Thoracic aorta (tissue), 2 donors: ENCODE measurements around the gene TSEN34. TPM values are rescaled to one million over a fixed set of nuclear protein-coding genes. Genes with fewer than 3 reads are reported as not detected.

ENCODE experiments used
- ATAC-seq: fragments of 150-250 bp; one replicate; pipeline ENCODE4 v1.8.0; 2017; ENCODE audit warnings: low read depth; ENCODE audit not compliant: insufficient number of reproducible peaks, low FRiP score
- DNase-seq: peaks from one replicate; pipeline ENCODE4 v3.0.0-alpha.2; 2020; ENCODE audit warnings: low spot score
- H3K27ac ChIP-seq, 2 donors: fragments of 200-600 bp; sonication (generic); 1 replicate in 1 of 2; 2 replicates in 1 of 2; pipeline ENCODE4 v1.5.1; 2016; ENCODE audit warnings: mild to moderate bottlenecking in 2 of 2, moderate library complexity in 2 of 2
- H3K27me3 ChIP-seq: fragments of 200-600 bp; sonication (generic); replicated peaks from 2 replicates; pipeline ENCODE4 v1.6.0; 2016; ENCODE audit warnings: mild to moderate bottlenecking; ENCODE audit not compliant: insufficient read depth
- H3K36me3 ChIP-seq: fragments of 200-600 bp; sonication (generic); one replicate; pipeline ENCODE4 v1.5.1; 2016
- H3K4me1 ChIP-seq, 2 donors: fragments of 200-600 bp; sonication (generic); 1 replicate in 1 of 2; 2 replicates in 1 of 2; pipeline versions ENCODE4 v1.5.1 to v1.6.0; 2016; ENCODE audit warnings: low read depth in 2 of 2, mild to moderate bottlenecking in 1 of 2; ENCODE audit not compliant: control insufficient read depth in 1 of 2
- H3K4me3 ChIP-seq: fragments of 200-600 bp; sonication (generic); 2 replicates; pipeline ENCODE4 v1.5.1; 2016; ENCODE audit warnings: mild to moderate bottlenecking
- H3K9me3 ChIP-seq: fragments of 200-600 bp; sonication (generic); 2 replicates; pipeline ENCODE4 v1.5.1; 2016
- total RNA-seq, 2 donors: library from RNA; depleted of rRNA; stranded (reverse); fragments of >200 nt; gene quantifications; one replicate each; pipeline versions ENCODE4 v1.1.0 to v1.2.3, GENCODE V29; 2016
- TF ChIP-seq, protein P1 (sequence below): fragments of 200-600 bp; sonication (generic); IDR thresholded peaks from one replicate; pipeline ENCODE4 v1.5.1; 2019; ENCODE audit warnings: antibody characterized with exemption

Gene TSEN34
- total RNA-seq, 2 donors from 2014 or later, result 38.5 to 60.7 TPM

DNA sequence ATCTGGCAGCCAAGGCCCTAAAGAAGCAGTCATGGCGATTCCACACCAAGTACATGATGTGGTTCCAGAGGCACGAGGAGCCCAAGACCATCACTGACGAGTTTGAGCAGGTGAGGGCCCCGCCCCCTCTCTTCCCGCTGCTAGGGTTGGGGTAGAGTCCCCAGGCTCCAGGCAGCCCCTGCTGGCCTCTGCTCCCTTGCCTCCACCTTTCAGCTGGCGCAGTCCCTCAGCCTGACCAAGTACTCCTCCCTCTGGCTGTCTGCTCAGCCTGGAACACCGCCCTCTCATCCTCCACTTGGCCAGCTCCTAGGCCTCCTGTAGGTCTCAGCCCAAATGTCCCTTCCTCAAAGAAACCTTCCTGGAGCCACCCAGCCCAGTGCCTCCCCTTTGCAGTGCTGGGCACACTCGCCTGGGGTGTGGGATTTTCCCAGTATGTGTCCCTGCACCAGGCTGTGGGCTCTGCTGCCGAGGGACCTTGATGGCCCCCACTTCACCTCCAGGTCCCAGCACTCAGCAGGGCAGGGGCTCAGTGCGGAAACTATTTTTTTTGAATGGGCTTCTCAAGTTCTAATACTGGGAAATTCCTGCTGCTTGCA lies 37.3 kb upstream of the TSEN34 start:
- Histone ChIP-seq H3K27me3 (no peaks in the 10 kb centered on the region), H3K27ac (no peak overlapping the region), H3K4me1 (peaks cover 6 to 8% of the 10 kb centered on the region in 2 donors), H3K9me3 (no peaks in the 10 kb centered on the region), H3K36me3 (peaks cover 74% of the 10 kb centered on the region), H3K4me3 (no peak overlapping the region)
- DNase-seq, result no peak
- TF ChIP-seq, protein P1, sequence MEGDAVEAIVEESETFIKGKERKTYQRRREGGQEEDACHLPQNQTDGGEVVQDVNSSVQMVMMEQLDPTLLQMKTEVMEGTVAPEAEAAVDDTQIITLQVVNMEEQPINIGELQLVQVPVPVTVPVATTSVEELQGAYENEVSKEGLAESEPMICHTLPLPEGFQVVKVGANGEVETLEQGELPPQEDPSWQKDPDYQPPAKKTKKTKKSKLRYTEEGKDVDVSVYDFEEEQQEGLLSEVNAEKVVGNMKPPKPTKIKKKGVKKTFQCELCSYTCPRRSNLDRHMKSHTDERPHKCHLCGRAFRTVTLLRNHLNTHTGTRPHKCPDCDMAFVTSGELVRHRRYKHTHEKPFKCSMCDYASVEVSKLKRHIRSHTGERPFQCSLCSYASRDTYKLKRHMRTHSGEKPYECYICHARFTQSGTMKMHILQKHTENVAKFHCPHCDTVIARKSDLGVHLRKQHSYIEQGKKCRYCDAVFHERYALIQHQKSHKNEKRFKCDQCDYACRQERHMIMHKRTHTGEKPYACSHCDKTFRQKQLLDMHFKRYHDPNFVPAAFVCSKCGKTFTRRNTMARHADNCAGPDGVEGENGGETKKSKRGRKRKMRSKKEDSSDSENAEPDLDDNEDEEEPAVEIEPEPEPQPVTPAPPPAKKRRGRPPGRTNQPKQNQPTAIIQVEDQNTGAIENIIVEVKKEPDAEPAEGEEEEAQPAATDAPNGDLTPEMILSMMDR, result no peak
- ATAC-seq, result no peak

DNA sequence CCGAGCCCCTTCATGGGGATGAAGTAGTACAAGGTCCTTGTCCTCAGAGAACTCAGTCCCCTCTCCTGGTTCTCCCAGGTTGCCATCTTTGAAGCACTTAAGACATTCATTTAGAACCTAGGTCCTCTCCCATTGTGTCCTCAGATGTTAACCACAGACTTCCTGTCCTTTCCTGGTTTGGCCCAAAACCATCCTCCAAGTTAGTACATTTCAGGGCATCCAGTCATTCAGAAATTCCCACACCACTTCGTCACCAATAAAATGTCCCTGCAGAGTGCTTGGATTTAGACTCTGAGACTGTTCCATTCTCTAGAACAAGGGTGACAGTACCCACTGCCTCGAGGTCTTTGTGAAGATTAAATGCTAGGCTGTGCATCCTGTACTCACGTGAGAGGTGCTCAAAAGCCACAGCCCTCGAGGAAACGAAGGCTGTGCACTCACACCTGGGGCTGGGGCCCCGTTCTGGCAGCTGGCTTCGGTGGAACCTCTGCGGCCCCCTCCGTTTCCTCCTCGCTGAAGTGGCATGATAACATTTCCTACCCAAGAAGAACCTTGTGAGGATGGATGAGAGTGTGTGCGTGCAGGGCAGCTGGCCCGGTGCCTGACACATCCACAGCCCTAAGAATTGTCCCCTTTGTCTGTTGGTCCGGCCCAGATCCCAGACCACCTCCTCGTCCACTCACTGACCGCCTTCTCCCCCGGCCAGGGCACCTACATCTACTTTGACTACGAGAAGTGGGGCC lies 36.3 kb upstream of the TSEN34 start:
- Histone ChIP-seq H3K27me3 (no peaks in the 10 kb centered on the region), H3K4me3 (no peak overlapping the region), H3K36me3 (peaks cover 64% of the 10 kb centered on the region), H3K4me1 (peaks cover 6 to 11% of the 10 kb centered on the region in 2 donors), H3K27ac (no peak overlapping the region), H3K9me3 (no peaks in the 10 kb centered on the region)
- DNase-seq, result no peak
- ATAC-seq, result no peak
- TF ChIP-seq, protein P1, result no peak

DNA sequence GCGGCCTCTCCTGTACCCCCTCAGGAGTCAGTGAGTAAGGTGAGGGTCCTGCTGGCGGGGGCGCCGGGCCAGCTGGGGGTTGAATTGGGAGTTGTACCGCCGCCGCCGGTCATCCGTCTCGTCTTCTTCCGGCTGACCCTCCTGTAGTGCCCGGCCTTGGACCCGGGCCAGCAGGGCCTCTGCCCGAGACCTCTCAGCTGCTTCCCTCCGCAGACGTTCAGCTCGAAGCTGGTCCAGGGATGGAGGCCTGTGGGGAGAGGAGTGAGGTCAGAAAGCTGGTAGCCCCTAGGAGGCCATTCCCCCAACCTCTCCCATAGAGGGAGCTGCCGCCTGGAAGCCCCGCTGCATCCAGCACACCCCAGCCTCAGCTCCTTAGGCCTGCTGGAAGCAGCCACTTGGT lies 35.4 kb upstream of the TSEN34 start:
- no peak for ATAC-seq
- no peak for DNase-seq
- Histone ChIP-seq H3K36me3 (peaks cover 59% of the 10 kb centered on the region), H3K4me3 (no peak overlapping the region), H3K27me3 (no peaks in the 10 kb centered on the region), H3K9me3 (no peaks in the 10 kb centered on the region), H3K27ac (no peak overlapping the region), H3K4me1 (peaks cover 12 to 16% of the 10 kb centered on the region in 2 donors)
- TF ChIP-seq, protein P1, result no peak

DNA sequence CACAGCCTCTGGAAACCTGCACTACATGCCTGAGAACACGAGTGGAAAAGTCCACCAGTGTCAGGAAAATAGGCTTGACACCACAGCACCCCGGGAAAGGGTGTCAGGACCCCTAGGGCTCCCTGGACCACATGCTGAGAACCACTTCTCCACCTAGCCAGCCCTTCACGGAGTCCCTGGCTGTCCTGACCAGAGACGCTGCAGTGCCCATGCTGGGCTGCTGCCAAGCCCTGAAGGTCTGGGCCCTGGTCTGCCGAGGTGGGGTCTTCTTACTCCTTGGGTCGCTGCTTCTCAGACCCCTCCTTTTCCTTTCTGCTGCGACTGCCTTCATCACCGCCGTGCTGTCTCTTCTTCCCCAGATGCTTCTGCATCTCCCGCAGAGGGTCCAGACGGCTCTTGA lies 34.6 kb upstream of the TSEN34 start:
- H3K9me3 ChIP-seq, result no peaks in the 10 kb centered on the region
- H3K27ac ChIP-seq, result no peak overlapping the region
- no peak for ATAC-seq
- no peak overlapping the region for H3K4me3 ChIP-seq
- no peak for DNase-seq
- peaks cover 16 to 23% of the 10 kb centered on the region in 2 donors for H3K4me1 ChIP-seq
- H3K36me3 ChIP-seq, result peaks cover 51% of the 10 kb centered on the region
- H3K27me3 ChIP-seq, result no peaks in the 10 kb centered on the region
- TF ChIP-seq, protein P1, result no peak

DNA sequence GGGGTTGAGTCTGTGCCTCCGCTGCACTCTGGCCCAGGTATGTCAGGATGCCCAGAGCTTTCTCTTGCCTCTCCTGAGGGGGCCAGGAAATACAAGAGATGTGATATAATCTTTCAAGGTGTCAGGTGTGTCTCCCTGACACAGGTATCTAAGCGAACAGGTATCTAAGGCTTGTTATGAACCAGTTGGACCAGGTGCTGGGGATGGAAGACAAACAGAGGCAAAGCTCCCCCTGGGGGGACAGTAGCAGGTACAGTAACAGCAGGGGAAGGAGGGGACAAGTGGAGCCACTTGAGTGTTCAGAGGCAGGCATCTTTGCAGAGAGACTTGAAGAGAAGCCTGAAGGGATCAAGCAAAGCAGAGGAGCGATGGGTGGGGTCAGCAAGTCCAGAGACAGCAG lies 34.2 kb upstream of the TSEN34 start:
- ATAC-seq, result no peak
- H3K36me3 ChIP-seq, result peaks cover 48% of the 10 kb centered on the region
- no peaks in the 10 kb centered on the region for H3K27me3 ChIP-seq
- H3K4me3 ChIP-seq, result no peak overlapping the region
- H3K4me1 ChIP-seq, result peaks cover 16 to 28% of the 10 kb centered on the region in 2 donors
- no peak overlapping the region for H3K27ac ChIP-seq
- no peak for DNase-seq
- H3K9me3 ChIP-seq, result no peaks in the 10 kb centered on the region
- TF ChIP-seq, protein P1, result no peak
